ENCODE data around the gene UQCRC2.

UQCRC2 gene

GRCh38 chr16:22005746-22006145, 52.6 kb downstream of the UQCRC2 start:
- no peak for DNase-seq (ENCODE audit: extremely low spot score)
- TF ChIP-seq CTCF (IDR thresholded peaks at IDR 0.05; ENCODE audit: control extremely low read depth, extremely low read depth, low read depth, missing control alignments), result no peak
- ChIA-PET POLR2A (no interaction called here), CTCF (interaction anchor here (2.0 to 15.7 kb wide), 4 partner anchors 11 to 92 kb away, joined by 6 to 313 read pairs (median 8); no protein-coding TSS in a partner anchor)

- TF ChIP-seq CTCF (IDR thresholded peaks at IDR 0.05; ENCODE audit: control extremely low read depth, extremely low read depth, low read depth, missing control alignments), result no peak
- ChIA-PET POLR2A (no interaction called here), CTCF (interaction anchor here (1.2 to 15.7 kb wide), 9 partner anchors 8 to 182 kb away, joined by 3 to 313 read pairs (median 4); no protein-coding TSS in a partner anchor)
- DNase-seq (ENCODE audit: extremely low spot score), result no peak
Measured at GRCh38 chr16:22006636-22007035, 53.5 kb downstream of the UQCRC2 start.

- no peak for TF ChIP-seq CTCF (IDR thresholded peaks at IDR 0.05; ENCODE audit: control extremely low read depth, extremely low read depth, low read depth, missing control alignments)
- DNase-seq (ENCODE audit: extremely low spot score), result no peak
- ChIA-PET POLR2A (interaction anchor here (0.5 to 0.6 kb wide), 2 partner anchors 213 to 218 kb away, joined by 3 to 5 read pairs; no protein-coding TSS in a partner anchor), CTCF (interaction anchor here (1.2 to 15.7 kb wide), 9 partner anchors 8 to 181 kb away, joined by 3 to 313 read pairs (median 4); no protein-coding TSS in a partner anchor)
Measured at GRCh38 chr16:22007159-22007508, 54.0 kb downstream of the UQCRC2 start.

- DNase-seq (ENCODE audit: extremely low spot score), result peak; percentile 89
- TF ChIP-seq CTCF (IDR thresholded peaks at IDR 0.05; ENCODE audit: control extremely low read depth, extremely low read depth, low read depth, missing control alignments), result no peak
- POLR2A ChIA-PET, result interaction anchor here (0.5 to 1.0 kb wide), 3 partner anchors 9 to 217 kb away, joined by 3 to 5 read pairs (median 3); no protein-coding TSS in a partner anchor
Measured at GRCh38 chr16:22007509-22008214, 54.5 kb downstream of the UQCRC2 start, which contains the start of gene MOSMO. MOSMO (plus strand) TSS chr16:22008111; CDS start chr16:22008302, 191 bp downstream.

GRCh38 chr16:22008215-22009059, 55.3 kb downstream of the UQCRC2 start:
- DNase-seq (ENCODE audit: extremely low spot score), result no peak
- ChIA-PET POLR2A (interaction anchor here (1.0 kb wide), 1 partner anchor 9 kb away, joined by 3 read pairs; no protein-coding TSS in a partner anchor), CTCF (interaction anchor here (0.7 to 15.7 kb wide), 15 partner anchors 8 to 1272 kb away, joined by 3 to 313 read pairs (median 4); no protein-coding TSS in a partner anchor)
- no peak for TF ChIP-seq CTCF (IDR thresholded peaks at IDR 0.05; ENCODE audit: control extremely low read depth, extremely low read depth, low read depth, missing control alignments)

More at GRCh38 chr16:22007509-22008214, 54.5 kb downstream of the UQCRC2 start, which contains the start of gene MOSMO:
- CTCF ChIA-PET, result interaction anchor here (1.2 to 15.7 kb wide), 11 partner anchors 9 to 181 kb away, joined by 3 to 313 read pairs (median 6); no protein-coding TSS in a partner anchor

GRCh38 chr16:22010902-22011301, 57.7 kb downstream of the UQCRC2 start:
- no peak for TF ChIP-seq CTCF (IDR thresholded peaks at IDR 0.05; ENCODE audit: control extremely low read depth, extremely low read depth, low read depth, missing control alignments)
- DNase-seq (ENCODE audit: extremely low spot score), result no peak
- ChIA-PET CTCF (interaction anchor here (1.5 to 15.7 kb wide), 4 partner anchors 10 to 67 kb away, joined by 3 to 313 read pairs (median 8); no protein-coding TSS in a partner anchor), POLR2A (no interaction called here)

Data from GM10248 (cell line).